GM19240 (cell line): ENCODE results near the gene TERB1.

Source experiments
- DNase-seq: peaks from one replicate; pipeline ENCODE4 v3.0.0; 2011; ENCODE audit warnings: low spot score; ENCODE audit not compliant: insufficient read length

TERB1 gene

GRCh38 chr16:66801320-66802105, at the start of gene TERB1:
Gene TERB1, minus strand, starts transcription at chr16:66801584. Its CDS starts 4,786 bp downstream, at chr16:66796798.
- DNase-seq: no peak

DNA sequence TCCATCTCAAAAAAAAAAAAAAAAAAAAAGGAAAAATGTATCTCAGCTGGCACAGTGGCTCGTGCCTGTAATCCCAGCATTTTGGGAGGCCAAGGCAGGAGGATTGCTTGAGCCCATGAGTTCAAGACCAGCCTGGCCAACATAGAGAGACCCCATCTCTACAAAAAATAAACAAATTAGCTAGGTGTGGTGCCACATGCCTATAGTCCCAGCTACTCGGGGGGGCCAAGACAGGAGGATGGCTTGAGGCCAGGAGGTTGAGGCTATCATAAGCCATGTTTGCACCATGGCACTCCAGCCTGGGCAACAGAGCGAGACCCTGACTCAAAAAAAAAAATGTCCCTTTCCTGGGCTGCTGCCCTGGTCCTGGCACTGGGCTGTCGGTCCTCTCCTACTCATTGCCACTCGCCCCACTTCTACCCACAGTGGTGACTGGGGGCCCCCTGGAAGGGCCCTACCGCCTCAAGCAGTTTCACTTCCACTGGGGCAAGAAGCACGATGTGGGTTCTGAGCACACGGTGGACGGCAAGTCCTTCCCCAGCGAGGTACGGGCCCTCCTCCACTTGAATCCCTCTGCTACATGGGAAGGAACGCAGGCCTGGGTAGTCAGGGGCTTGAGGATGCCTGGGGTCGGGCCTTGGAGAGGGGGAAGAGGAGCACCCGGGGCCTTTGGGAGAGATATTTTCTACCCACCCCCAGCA, 48.9 kb upstream of the TERB1 start:
- DNase-seq: no peak

DNA sequence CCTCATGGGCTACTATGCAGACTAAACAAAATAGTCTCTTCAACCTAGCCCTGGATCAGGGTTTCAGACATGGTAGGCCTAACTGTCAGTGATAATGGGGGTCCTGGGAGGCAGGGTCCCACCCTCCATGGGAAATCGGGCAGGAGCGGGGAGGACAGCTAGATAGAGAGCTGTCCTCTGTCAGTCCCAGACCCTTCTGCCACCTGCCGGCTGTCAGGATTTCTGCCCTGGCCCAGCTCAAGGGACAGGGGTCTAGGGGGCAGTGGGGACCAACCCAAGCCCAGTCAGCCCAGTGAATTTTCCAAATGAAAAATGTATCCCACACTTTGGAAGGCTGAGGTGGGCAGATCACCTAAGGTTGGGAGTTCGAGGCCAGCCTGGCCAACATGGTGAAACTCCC, 48.2 kb upstream of the TERB1 start:
- no peak for DNase-seq

DNA sequence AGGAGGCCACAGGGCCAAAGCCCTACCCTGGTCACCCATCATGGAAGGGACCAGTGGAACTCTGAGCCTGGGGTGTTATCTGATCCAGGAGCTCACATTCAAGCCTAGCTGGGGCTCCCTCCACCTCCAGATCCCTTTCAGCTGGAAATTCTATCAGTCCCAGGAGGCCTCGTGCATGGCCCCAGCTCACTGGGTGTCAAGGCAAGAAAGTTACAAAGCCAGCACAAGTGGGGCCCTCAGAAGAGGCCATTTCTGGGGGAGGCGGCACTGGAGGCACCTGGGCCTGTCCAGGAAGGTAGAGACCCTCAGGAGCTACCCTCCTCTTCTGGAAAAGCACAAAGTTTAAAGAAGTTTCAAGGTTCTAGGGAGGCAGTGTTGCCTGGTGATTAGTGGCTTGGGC, 47.6 kb upstream of the TERB1 start:
- DNase-seq: no peak

DNA sequence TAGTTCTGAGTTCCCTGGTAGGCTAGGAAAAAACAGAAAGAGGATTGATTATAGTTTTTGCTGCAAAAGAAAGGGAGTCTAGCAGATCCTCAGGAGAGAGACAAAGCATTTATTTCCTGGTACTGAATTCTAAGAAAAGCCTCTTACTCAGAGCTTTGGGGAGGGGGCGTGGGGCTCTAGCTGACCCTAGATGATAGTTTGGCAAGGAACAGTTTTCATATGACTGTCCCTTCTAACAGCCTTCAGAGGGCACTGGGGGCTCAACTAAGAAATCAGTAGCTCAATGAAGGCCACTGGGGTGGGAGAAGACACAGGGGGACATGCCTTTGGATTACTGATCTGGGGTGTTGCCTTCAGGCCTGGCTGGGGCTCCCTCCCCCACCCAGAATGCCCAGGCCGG, 46.8 kb upstream of the TERB1 start:
- no peak for DNase-seq

- DNase-seq: no peak
Measured at GRCh38 chr16:66847533-66848067, 46.2 kb upstream of the TERB1 start.

DNA sequence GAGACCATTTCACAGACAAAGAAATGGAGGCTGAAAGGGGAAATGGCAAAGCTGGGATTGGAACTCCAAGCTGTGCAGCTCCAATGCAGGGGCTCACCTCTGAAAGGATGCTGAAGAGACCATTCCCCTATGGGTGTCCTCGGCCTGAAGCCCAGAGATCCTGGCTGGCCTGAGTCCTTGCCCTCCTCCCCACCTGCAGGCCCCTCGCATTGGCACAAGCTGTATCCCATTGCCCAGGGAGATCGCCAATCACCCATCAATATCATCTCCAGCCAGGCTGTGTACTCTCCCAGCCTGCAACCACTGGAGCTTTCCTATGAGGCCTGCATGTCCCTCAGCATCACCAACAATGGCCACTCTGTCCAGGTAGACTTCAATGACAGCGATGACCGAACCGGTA, 45.4 kb upstream of the TERB1 start:
- DNase-seq: no peak

DNA sequence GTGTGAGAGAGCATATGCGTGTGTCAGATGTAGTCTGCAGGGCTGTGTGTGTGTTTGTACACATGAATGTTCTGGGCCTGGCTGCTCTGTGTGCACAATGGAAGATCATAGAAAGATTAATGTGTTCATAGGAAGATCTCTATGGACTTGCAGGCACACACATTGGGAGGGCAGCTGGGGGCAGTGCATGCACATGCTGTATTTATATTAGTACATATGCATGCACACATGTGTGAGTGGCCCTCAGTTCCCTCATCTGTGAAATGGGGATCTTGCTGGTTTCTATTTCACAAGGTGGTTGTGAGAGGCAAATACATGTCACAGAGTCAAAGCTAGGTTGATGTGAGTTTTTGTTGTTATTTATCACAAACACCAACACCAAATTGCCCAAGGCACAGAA, 44.9 kb upstream of the TERB1 start:
- no peak for DNase-seq

- DNase-seq: no peak
Measured at GRCh38 chr16:66845791-66846221, 44.4 kb upstream of the TERB1 start.

GRCh38 chr16:66845080-66845410, 43.7 kb upstream of the TERB1 start:
- no peak for DNase-seq

DNA sequence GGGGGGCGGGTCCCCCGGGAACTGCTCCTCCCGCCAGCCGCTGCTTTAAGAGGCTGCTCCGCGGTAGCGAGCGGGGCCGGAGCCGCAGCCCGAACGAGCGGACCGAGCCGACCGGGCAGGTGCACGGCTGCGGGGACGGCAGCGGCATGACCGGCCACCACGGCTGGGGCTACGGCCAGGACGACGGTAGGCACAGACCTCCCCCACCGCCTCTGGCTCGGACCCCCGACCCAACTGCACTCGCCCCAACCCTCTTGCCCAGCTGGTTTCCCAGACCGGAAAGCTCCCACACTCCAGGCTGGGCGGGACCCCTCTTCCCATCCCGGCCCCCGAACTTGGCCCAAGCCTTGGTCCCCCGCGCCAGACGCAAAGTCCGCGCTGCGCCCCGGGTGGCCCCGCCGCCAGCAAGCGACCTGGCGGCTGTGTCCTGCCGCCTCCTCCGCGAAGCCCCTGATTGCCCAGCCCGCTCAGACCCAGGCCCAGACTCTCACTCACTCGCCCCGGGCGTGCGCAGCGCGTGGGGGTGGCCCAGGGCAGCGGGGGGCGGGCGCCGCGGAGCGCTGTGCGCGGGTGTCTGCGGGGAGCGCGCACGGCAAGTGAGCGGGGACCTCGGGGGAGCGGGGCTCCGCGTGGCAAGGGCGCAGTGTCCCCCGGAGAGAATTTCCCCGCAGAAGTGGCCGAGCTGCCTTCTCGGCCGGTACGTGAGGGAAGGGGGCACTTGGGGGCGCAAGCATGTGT, 43.1 kb upstream of the TERB1 start, which contains the start of gene CA7:
Gene CA7, plus strand, starts transcription at position 73 of the 738 bp plus-strand sequence. Its CDS starts 74 bp downstream, at position 147.
- DNase-seq: no peak

GRCh38 chr16:66844009-66844341, 42.6 kb upstream of the TERB1 start:
- DNase-seq: no peak

GRCh38 chr16:66843191-66843590, 41.8 kb upstream of the TERB1 start:
- no peak for DNase-seq

GRCh38 chr16:66842765-66843164, 41.4 kb upstream of the TERB1 start:
- DNase-seq: no peak

GRCh38 chr16:66841366-66841765, 40.0 kb upstream of the TERB1 start:
- no peak for DNase-seq

DNA sequence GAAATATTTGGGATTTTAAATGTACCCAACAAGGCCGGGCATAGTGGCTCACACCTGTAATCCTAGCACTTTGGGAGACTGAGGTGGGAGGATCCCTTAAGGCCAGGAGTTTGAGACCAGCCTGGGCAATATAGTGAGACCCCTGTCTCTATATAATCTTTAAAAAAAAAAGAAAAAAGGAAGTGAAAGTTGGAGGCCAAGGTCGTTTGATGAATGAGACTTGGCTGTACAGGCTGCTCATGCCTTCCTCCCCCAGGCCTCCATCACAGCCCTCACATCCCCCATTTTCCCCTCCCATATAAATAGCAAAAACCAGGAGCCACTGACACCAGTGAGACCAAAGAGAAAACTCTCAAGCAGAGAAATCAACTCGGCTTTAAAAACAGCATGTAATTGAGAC, 39.5 kb upstream of the TERB1 start:
- DNase-seq: no peak

DNA sequence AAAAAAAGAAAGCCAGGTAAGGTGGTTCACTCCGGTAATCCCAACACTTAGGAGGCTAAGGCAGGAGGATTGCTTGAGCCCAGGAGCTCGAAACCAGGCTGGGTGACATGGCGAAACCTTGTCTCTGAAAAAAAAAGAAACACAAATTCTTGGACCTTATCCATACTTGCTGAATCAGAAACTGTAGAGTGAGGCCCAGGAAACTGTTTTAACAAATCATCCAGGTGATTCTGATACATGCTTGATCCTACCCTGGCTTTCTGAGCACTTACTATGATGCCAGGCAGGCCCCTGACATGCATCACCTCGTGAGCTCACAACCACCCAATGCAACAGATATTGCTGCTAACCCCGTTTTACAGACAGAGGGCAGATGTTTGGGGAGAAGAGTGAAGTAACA, 33.4 kb upstream of the TERB1 start:
- no peak for DNase-seq

DNA sequence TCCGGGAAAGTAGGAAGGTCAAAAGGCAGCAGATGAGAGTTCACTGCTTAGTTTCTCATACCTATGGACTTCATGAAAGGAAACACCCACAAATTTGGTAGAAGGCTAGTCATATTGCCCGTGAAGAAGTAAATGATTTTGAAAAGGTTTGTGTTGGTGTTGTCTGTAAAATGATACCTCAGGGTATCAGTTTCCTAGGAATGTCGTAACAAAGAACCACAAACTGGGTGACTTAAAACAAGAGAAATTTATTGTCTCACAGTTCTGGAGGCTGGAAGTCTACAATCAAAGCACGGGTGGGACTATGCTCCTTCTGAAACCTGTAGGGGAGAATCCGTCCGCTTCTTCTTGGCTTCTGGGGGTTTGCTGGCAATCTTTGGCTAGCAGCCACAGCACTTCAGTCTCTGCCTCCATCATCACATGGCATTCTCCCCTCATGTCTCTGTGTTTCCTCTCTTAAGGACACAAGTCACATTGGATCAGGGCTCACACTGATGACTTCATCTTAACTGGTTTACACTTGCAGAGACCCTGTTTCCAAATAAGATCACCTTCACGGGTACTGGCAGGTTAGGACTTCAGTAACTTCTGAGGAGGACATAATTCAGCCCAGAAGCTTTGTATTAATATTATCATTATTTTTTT, 31.4 kb upstream of the TERB1 start:
- no peak for DNase-seq

GRCh38 chr16:66832190-66832589, 30.8 kb upstream of the TERB1 start:
- DNase-seq: no peak

GRCh38 chr16:66830422-66831404, 29.3 kb upstream of the TERB1 start, which contains the start of gene NAE1:
Gene NAE1, minus strand, starts transcription at chr16:66830976. Its CDS starts 77 bp downstream, at chr16:66830899.
- DNase-seq: peak; percentile 83
